Endodermal cell (in vitro differentiated cells): ENCODE measurements around the gene SCAI. TPM values are rescaled to one million over a fixed set of nuclear protein-coding genes. Genes with fewer than 3 reads are reported as not detected.
A peak's percentile ranks its signal among the peaks of the same experiment; 100 is the strongest.
"Not testable (repeated sequence)": the region's sequence is repeated elsewhere in the genome, so short reads cannot be mapped to it uniquely, and the experiment has no call there.

Experiments
- DNase-seq: peaks from one replicate; pipeline ENCODE4 v3.0.0-alpha.2; 2017
- H3K27ac ChIP-seq: 2 replicates; pipeline ENCODE4 v1.5.1; 2013; ENCODE audit warnings: mild to moderate bottlenecking, low read depth, low read length, moderate library complexity
- H3K27me3 ChIP-seq: 2 replicates; pipeline ENCODE4 v1.6.1; 2013; ENCODE audit warnings: mild to moderate bottlenecking, low read length, moderate library complexity; ENCODE audit not compliant: insufficient read depth, control insufficient read depth, poor library complexity, severe bottlenecking
- H3K36me3 ChIP-seq: 2 replicates; pipeline ENCODE4 v1.7.0; 2013; ENCODE audit warnings: mild to moderate bottlenecking, low read length, moderate library complexity; ENCODE audit not compliant: control insufficient read depth, insufficient read depth
- H3K4me1 ChIP-seq: one replicate; pipeline ENCODE4 v1.7.0; 2013; ENCODE audit warnings: low read length; ENCODE audit not compliant: control insufficient read depth, insufficient read depth
- H3K4me3 ChIP-seq: 2 replicates; pipeline ENCODE4 v1.5.1; 2013; ENCODE audit warnings: mild to moderate bottlenecking, low read length, moderate library complexity
- H3K9ac ChIP-seq: 2 replicates; pipeline ENCODE4 v1.6.1; 2013; ENCODE audit warnings: mild to moderate bottlenecking, low read length, moderate library complexity; ENCODE audit not compliant: poor library complexity, severe bottlenecking; ENCODE audit errors: extremely low read depth
- H3K9me3 ChIP-seq: 2 replicates; pipeline ENCODE4 v1.6.1; 2013; ENCODE audit warnings: mild to moderate bottlenecking, low read length, moderate library complexity; ENCODE audit not compliant: control insufficient read depth
- H3K27ac Mint-ChIP-seq: 2 replicates; pipeline ENCODE4 v1.8.0; 2020; ENCODE audit warnings: mixed read lengths
- H3K27me3 Mint-ChIP-seq: 2 replicates; pipeline ENCODE4 v1.8.0; 2021; ENCODE audit warnings: mild to moderate bottlenecking, mixed read lengths; ENCODE audit not compliant: insufficient read depth
- H3K36me3 Mint-ChIP-seq: 2 replicates; pipeline ENCODE4 v1.8.0; 2020; ENCODE audit warnings: low read depth, mixed read lengths
- H3K4me1 Mint-ChIP-seq: 2 replicates; pipeline ENCODE4 v1.8.0; 2020; ENCODE audit warnings: mixed read lengths
- H3K4me3 Mint-ChIP-seq: 2 replicates; pipeline ENCODE4 v1.8.0; 2020; ENCODE audit warnings: mild to moderate bottlenecking, moderate library complexity, mixed read lengths
- H3K9me3 Mint-ChIP-seq: 2 replicates; pipeline ENCODE4 v1.8.0; 2020; ENCODE audit warnings: mild to moderate bottlenecking, mixed read lengths
- WGBS, 2 experiments: methylation state at CpG; one replicate each; pipeline versions ENCODE4 v1.1.5 to v1.1.7; 2013; ENCODE audit warnings: missing lambda C conversion rate in 2 of 2, mixed read lengths in 1 of 2; ENCODE audit not compliant: insufficient coverage in 1 of 2, insufficient read length in 1 of 2; 5-methylcytosine and 5-hydroxymethylcytosine counted together
- total RNA-seq, 2 donors: library from RNA; stranded (reverse); fragmentation: NEBNext Ultra II Directional in 1 of 2; extraction: Animal tissue kit (Norgen Biotek cat#: 25700) in 1 of 2; gene quantifications; 2 replicates in 1 of 2; 3 replicates in 1 of 2; pipeline ENCODE4 v1.2.1, GENCODE V29; 2021
- TF ChIP-seq, protein P1 (sequence below): fragments of 200-600 bp; sonication (generic); conservative IDR thresholded peaks from 2 replicates; pipeline ENCODE4 v1.5.0; 2021; ENCODE audit warnings: antibody characterized with exemption, mild to moderate bottlenecking

Gene SCAI
- total RNA-seq, 2 donors from 2014 or later = 22.9 to 34.7 TPM

GRCh38 chr9:125121146-125121545 is 22.2 kb downstream of the SCAI start:
- Histone ChIP-seq H3K36me3 (peaks cover 5% of the 10 kb centered on the region), H3K4me3 (no peak overlapping the region), H3K9me3 (no peaks in the 10 kb centered on the region), H3K9ac (no peak overlapping the region), H3K27me3 (no peaks in the 10 kb centered on the region), H3K27ac (no peak overlapping the region), H3K4me1 (no peaks in the 10 kb centered on the region)
- Mint-ChIP-seq H3K27me3 (no peaks in the 10 kb centered on the region), H3K4me3 (no peak overlapping the region), H3K36me3 (peaks cover 21% of the 10 kb centered on the region), H3K27ac (peak overlapping the region; percentile 25), H3K9me3 (no peaks in the 10 kb centered on the region), H3K4me1 (peaks cover 3% of the 10 kb centered on the region)
- no peak for DNase-seq
- TF ChIP-seq, protein P1, sequence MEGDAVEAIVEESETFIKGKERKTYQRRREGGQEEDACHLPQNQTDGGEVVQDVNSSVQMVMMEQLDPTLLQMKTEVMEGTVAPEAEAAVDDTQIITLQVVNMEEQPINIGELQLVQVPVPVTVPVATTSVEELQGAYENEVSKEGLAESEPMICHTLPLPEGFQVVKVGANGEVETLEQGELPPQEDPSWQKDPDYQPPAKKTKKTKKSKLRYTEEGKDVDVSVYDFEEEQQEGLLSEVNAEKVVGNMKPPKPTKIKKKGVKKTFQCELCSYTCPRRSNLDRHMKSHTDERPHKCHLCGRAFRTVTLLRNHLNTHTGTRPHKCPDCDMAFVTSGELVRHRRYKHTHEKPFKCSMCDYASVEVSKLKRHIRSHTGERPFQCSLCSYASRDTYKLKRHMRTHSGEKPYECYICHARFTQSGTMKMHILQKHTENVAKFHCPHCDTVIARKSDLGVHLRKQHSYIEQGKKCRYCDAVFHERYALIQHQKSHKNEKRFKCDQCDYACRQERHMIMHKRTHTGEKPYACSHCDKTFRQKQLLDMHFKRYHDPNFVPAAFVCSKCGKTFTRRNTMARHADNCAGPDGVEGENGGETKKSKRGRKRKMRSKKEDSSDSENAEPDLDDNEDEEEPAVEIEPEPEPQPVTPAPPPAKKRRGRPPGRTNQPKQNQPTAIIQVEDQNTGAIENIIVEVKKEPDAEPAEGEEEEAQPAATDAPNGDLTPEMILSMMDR = no peak
- 83 to 92% methylated on average over 2 of the region's 2 CpGs for WGBS, 2 experiments

DNA sequence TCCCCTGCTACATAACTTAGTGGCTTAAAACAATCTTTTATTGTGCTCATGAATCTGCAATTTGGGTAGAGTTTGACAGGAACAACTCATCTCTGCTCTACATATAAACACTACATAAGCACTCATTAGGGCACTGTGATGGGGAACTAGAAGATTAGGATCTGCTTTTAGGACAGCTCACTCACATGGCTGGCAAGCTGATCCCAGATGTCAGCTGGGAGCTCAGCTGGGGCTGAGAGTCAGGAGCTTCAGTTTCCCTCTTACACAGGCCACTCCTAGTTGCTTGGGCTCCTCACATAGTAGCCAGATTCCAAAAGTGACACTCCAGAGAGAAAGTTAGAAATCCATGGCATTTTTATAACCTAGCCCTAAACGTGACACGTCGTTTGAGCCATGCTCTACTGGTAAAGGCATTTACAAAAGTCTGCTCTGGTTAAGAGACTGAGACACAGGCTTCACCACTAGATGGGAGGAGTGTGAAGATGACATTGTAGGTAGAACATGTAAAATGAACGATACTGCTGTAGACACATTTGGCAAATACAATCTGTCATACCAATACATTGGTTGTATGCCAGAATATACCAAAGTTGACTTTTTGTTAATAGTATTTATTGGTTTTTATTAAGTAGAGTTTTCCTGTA is 23.6 kb downstream of the SCAI start:
- WGBS, 2 experiments = 87 to 100% methylated on average over 3 of the region's 4 CpGs
- Mint-ChIP-seq H3K4me1 (peaks cover 2% of the 10 kb centered on the region), H3K9me3 (peaks cover 3% of the 10 kb centered on the region), H3K4me3 (no peak overlapping the region), H3K27me3 (no peaks in the 10 kb centered on the region), H3K27ac (no peak overlapping the region), H3K36me3 (peaks cover 24% of the 10 kb centered on the region)
- DNase-seq = no peak
- Histone ChIP-seq H3K27ac (no peak overlapping the region), H3K9me3 (peaks cover 5% of the 10 kb centered on the region), H3K27me3 (no peaks in the 10 kb centered on the region), H3K4me3 (no peak overlapping the region), H3K9ac (no peak overlapping the region), H3K36me3 (peaks cover 5% of the 10 kb centered on the region), H3K4me1 (no peaks in the 10 kb centered on the region)
- TF ChIP-seq, protein P1 = peak; percentile 39

DNA sequence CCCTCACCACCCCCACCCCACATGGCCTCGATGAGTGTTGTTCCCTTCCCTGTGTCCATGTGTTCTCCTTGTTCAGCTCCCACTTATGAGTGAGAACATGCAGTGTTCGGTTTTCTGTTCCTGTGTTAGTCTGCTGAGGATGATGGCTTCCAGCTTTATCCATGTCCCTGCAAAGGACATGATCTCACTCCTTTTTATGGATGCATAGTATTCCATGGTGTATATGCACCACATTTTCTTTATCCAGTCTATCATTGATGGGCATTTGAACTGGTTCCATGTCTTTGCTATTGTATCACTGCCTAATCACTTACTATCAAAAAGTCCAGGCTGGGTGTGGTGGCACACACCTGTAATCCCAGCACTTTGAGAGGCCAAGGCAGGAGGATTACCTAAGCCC is 24.6 kb downstream of the SCAI start:
- H3K27ac ChIP-seq, H3K27ac Mint-ChIP-seq, DNase-seq, H3K27me3 Mint-ChIP-seq, H3K4me3 ChIP-seq, H3K27me3 ChIP-seq, H3K36me3 ChIP-seq, H3K4me1 ChIP-seq, H3K9ac ChIP-seq, H3K4me1 Mint-ChIP-seq, H3K4me3 Mint-ChIP-seq: not testable (repeated sequence)
- Mint-ChIP-seq H3K9me3 (peaks cover 11% of the 10 kb centered on the region), H3K36me3 (peaks cover 24% of the 10 kb centered on the region)
- peaks cover 15% of the 10 kb centered on the region for H3K9me3 ChIP-seq
- 87 to 94% methylated on average over 2 of the region's 2 CpGs for WGBS, 2 experiments

- H3K9ac ChIP-seq, H3K27me3 Mint-ChIP-seq, H3K4me1 ChIP-seq, H3K36me3 ChIP-seq, H3K27ac ChIP-seq, H3K27ac Mint-ChIP-seq, H3K4me3 Mint-ChIP-seq, DNase-seq, H3K4me1 Mint-ChIP-seq, H3K4me3 ChIP-seq, H3K27me3 ChIP-seq: not testable (repeated sequence)
- Mint-ChIP-seq H3K9me3 (peaks cover 29% of the 10 kb centered on the region), H3K36me3 (peaks cover 45% of the 10 kb centered on the region)
- WGBS, 2 experiments = 79 to 80% methylated on average over 3 to 4 of the region's 4 CpGs
- H3K9me3 ChIP-seq = peaks cover 50% of the 10 kb centered on the region
Measured at GRCh38 chr9:125114503-125114902, 28.8 kb downstream of the SCAI start.
